ENCODE results near the gene B4GALT3. TPM values are rescaled to one million over a fixed set of nuclear protein-coding genes. Genes with fewer than 3 reads are reported as not detected.

B4GALT3 gene
- total and polyA plus RNA-seq, 2 experiments from 2014 or later, result 36.9 to 44.7 TPM

DNA sequence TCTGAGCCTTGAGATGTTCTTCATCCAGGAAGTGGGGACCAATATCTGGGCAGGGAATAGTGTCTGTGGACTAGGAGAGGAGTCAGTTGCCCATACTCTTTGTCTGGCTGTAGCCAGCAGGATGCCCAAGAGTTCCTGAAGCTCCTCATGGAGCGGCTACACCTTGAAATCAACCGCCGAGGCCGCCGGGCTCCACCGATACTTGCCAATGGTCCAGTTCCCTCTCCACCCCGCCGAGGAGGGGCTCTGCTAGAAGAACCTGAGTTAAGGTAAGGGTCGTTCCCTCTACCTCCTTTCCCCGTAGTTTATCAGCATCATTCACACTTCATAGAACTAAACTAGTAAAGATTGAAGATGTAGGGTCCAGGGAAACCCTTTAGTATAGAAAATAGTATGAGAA, 14.5 kb downstream of the B4GALT3 start:
- H3K4me1 ChIP-seq (ENCODE audit: low read depth), result peaks cover 6% of the 10 kb centered on the region
- H3K4me3 ChIP-seq, result no peak overlapping the region
- H3K9me3 ChIP-seq (ENCODE audit: low read depth), result no peaks in the 10 kb centered on the region
- peak overlapping the region; percentile 65 for H3K27ac ChIP-seq
- H3K36me3 ChIP-seq, result peaks cover 5% of the 10 kb centered on the region
- DNase-seq (ENCODE audit: low read depth in 1 of 2, low spot score in 1 of 2), result no peak
- H3K27me3 ChIP-seq, result no peaks in the 10 kb centered on the region
- TF ChIP-seq, protein P1, sequence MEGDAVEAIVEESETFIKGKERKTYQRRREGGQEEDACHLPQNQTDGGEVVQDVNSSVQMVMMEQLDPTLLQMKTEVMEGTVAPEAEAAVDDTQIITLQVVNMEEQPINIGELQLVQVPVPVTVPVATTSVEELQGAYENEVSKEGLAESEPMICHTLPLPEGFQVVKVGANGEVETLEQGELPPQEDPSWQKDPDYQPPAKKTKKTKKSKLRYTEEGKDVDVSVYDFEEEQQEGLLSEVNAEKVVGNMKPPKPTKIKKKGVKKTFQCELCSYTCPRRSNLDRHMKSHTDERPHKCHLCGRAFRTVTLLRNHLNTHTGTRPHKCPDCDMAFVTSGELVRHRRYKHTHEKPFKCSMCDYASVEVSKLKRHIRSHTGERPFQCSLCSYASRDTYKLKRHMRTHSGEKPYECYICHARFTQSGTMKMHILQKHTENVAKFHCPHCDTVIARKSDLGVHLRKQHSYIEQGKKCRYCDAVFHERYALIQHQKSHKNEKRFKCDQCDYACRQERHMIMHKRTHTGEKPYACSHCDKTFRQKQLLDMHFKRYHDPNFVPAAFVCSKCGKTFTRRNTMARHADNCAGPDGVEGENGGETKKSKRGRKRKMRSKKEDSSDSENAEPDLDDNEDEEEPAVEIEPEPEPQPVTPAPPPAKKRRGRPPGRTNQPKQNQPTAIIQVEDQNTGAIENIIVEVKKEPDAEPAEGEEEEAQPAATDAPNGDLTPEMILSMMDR (IDR thresholded peaks at IDR 0.05; ENCODE audit: low read depth, low read length), result no peak

DNA sequence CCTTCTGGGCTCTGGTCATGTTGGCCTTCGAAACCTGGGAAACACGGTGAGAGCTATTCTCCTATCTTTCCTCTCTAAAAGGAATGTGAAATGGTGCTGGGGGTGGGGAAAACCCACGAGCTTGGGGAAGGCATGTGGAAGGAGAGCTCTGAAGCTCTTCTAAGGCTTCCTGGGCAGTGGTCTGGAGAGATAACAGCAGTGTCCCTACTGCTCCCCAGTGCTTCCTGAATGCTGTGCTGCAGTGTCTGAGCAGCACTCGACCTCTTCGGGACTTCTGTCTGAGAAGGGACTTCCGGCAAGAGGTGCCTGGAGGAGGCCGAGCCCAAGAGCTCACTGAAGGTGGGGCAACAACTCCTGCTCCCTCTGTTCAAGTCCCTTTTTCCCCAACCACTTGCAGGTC, 15.3 kb downstream of the B4GALT3 start:
- DNase-seq (ENCODE audit: low read depth in 1 of 2, low spot score in 1 of 2), result no peak
- peaks cover 11% of the 10 kb centered on the region for H3K36me3 ChIP-seq
- H3K9me3 ChIP-seq (ENCODE audit: low read depth), result no peaks in the 10 kb centered on the region
- TF ChIP-seq, protein P1 (IDR thresholded peaks at IDR 0.05; ENCODE audit: low read depth, low read length), result no peak
- H3K4me1 ChIP-seq (ENCODE audit: low read depth), result peaks cover 6% of the 10 kb centered on the region
- H3K27me3 ChIP-seq, result no peaks in the 10 kb centered on the region
- peak overlapping the region; percentile 65 for H3K27ac ChIP-seq
- no peak overlapping the region for H3K4me3 ChIP-seq

DNA sequence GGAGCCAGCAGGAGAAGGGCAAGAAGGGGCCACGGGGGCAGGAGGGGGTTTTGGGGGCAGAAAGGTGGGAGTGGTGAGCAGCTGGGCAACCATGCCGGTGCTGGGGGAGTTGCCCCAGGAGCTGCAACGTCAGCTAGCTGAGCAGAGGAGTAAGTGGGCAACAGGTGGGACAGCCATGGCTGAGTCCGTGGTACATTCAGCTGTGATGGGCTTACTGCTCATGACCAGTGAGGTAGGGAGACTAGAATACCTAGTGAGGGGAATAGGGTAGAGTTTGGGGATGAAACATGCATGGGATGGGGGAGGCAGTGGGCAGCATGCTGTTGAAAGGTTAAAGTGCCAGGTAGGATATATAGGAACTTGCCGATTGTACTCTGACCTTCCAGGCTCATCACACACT, 15.7 kb downstream of the B4GALT3 start:
- no peak for DNase-seq (ENCODE audit: low read depth in 1 of 2, low spot score in 1 of 2)
- TF ChIP-seq, protein P1 (IDR thresholded peaks at IDR 0.05; ENCODE audit: low read depth, low read length), result no peak
- Histone ChIP-seq H3K4me1 (ENCODE audit: low read depth) (peaks cover 6% of the 10 kb centered on the region), H3K9me3 (ENCODE audit: low read depth) (no peaks in the 10 kb centered on the region), H3K27ac (peak overlapping the region; percentile 65), H3K36me3 (peaks cover 11% of the 10 kb centered on the region), H3K27me3 (no peaks in the 10 kb centered on the region), H3K4me3 (no peak overlapping the region)

DNA sequence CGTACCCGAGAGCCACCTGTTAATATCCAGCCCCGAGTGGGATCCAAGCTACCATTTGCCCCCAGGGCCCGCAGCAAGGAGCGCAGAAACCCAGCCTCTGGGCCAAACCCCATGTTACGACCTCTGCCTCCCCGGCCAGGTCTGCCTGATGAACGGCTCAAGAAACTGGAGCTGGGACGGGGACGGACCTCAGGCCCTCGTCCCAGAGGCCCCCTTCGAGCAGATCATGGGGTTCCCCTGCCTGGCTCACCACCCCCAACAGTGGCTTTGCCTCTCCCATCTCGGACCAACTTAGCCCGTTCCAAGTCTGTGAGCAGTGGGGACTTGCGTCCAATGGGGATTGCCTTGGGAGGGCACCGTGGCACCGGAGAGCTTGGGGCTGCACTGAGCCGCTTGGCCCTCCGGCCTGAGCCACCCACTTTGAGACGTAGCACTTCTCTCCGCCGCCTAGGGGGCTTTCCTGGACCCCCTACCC, 16.6 kb downstream of the B4GALT3 start:
- H3K4me3 ChIP-seq, result no peak overlapping the region
- no peaks in the 10 kb centered on the region for H3K27me3 ChIP-seq
- H3K9me3 ChIP-seq (ENCODE audit: low read depth), result no peaks in the 10 kb centered on the region
- no peak overlapping the region for H3K27ac ChIP-seq
- peaks cover 11% of the 10 kb centered on the region for H3K36me3 ChIP-seq
- peaks cover 6% of the 10 kb centered on the region for H3K4me1 ChIP-seq (ENCODE audit: low read depth)
- TF ChIP-seq, protein P1 (IDR thresholded peaks at IDR 0.05; ENCODE audit: low read depth, low read length), result no peak
- DNase-seq (ENCODE audit: low read depth in 1 of 2, low spot score in 1 of 2), result no peak

DNA sequence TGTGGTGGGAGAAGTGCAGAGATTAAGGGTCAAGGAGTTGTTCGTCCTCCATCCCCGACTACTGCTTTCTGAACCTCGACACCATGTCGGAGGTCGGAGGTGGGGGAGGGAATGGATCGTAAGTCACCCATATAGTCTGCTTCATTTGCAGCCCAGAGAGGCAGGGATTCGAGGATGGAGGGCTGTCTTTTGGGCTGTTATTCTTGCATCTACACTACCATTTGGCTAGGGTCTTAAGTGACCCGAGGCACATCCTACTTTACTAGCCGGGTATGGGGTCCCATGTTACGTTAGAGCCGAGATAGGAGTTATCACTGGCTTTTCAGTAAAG, 17.4 kb downstream of the B4GALT3 start:
- Histone ChIP-seq H3K9me3 (ENCODE audit: low read depth) (no peaks in the 10 kb centered on the region), H3K27ac (peak overlapping the region; percentile 89), H3K27me3 (no peaks in the 10 kb centered on the region), H3K4me3 (peak overlapping the region; percentile 59), H3K36me3 (peaks cover 11% of the 10 kb centered on the region), H3K4me1 (ENCODE audit: low read depth) (peaks cover 6% of the 10 kb centered on the region)
- no peak for DNase-seq (ENCODE audit: low read depth in 1 of 2, low spot score in 1 of 2)
- TF ChIP-seq, protein P1 (IDR thresholded peaks at IDR 0.05; ENCODE audit: low read depth, low read length), result no peak
